DND-41 (cell line): ENCODE measurements around the gene PCK2.

Experiments
- ATAC-seq: fragments of 200-7000 bp; cut with Tn5 transposase; 3 replicates; pipeline ENCODE4 v1.9.1; 2021; ENCODE audit warnings: low read depth; ENCODE audit not compliant: insufficient read depth
- DNase-seq: peaks from one replicate; pipeline ENCODE4 v3.0.0-alpha.2; 2020
- H2AFZ ChIP-seq: 2 replicates; pipeline ENCODE4 v1.6.0; 2012; ENCODE audit warnings: low read depth, low read length
- H3K27ac ChIP-seq: 2 replicates; pipeline ENCODE4 v1.5.1; 2012; ENCODE audit warnings: low read length, inconsistent platforms
- H3K27me3 ChIP-seq: fragments of 200-600 bp; sonication (generic); 2 replicates; pipeline ENCODE4 v1.6.0; 2012; ENCODE audit warnings: low read length, mild to moderate bottlenecking, inconsistent platforms; ENCODE audit not compliant: insufficient read depth, poor library complexity
- H3K36me3 ChIP-seq: 2 replicates; pipeline ENCODE4 v1.5.1; 2012; ENCODE audit warnings: low read length, inconsistent platforms; ENCODE audit not compliant: insufficient read depth
- H3K4me1 ChIP-seq: 2 replicates; pipeline ENCODE4 v1.5.1; 2012; ENCODE audit warnings: mild to moderate bottlenecking, low read length; ENCODE audit not compliant: insufficient read depth
- H3K4me2 ChIP-seq: 2 replicates; pipeline ENCODE4 v1.6.0; 2012; ENCODE audit warnings: mild to moderate bottlenecking, moderate library complexity, low read length, inconsistent platforms; ENCODE audit not compliant: insufficient read depth
- H3K4me3 ChIP-seq, 2 experiments: fragments of 200-600 bp in 1 of 2; shearing (Covaris generic) in 1 of 2; 2 replicates each; pipeline ENCODE4 v1.5.1; 2012 to 2016; ENCODE audit warnings: inconsistent platforms in 2 of 2, low read length in 2 of 2, mild to moderate bottlenecking in 2 of 2, low read depth in 1 of 2, moderate library complexity in 1 of 2
- H3K79me2 ChIP-seq: 2 replicates; pipeline ENCODE4 v1.6.0; 2012; ENCODE audit warnings: low read length, inconsistent platforms; ENCODE audit not compliant: insufficient read depth
- H3K9ac ChIP-seq: 2 replicates; pipeline ENCODE4 v1.6.0; 2012; ENCODE audit warnings: low read depth, mild to moderate bottlenecking, inconsistent platforms, low read length, moderate library complexity
- H3K9me3 ChIP-seq: 2 replicates; pipeline ENCODE4 v1.5.1; 2012; ENCODE audit warnings: low read length, moderate library complexity, mild to moderate bottlenecking, inconsistent platforms; ENCODE audit not compliant: insufficient read depth, severe bottlenecking
- H4K20me1 ChIP-seq: 2 replicates; pipeline ENCODE4 v1.6.0; 2012; ENCODE audit warnings: low read length; ENCODE audit not compliant: insufficient read depth
- CTCF ChIP-seq: IDR thresholded peaks from 2 replicates; pipeline ENCODE4 v1.5.1; 2012; ENCODE audit warnings: borderline replicate concordance, low read length, moderate library complexity, mild to moderate bottlenecking; ENCODE audit not compliant: poor library complexity, severe bottlenecking; ENCODE audit errors: extremely low read depth
- EZH2 ChIP-seq: IDR thresholded peaks from 3 replicates; pipeline ENCODE4 v1.6.1; 2012; ENCODE audit warnings: borderline replicate concordance, low read depth, mild to moderate bottlenecking, moderate library complexity, low read length, inconsistent platforms; ENCODE audit not compliant: severe bottlenecking

The PCK2 gene

GRCh38 chr14:24150567-24150966 is 56.5 kb downstream of the PCK2 start:
- no peak for TF ChIP-seq EZH2
- no peak for TF ChIP-seq CTCF
- H3K9me3 ChIP-seq = no peaks in the 10 kb centered on the region
- no peak overlapping the region for H2AFZ ChIP-seq
- H4K20me1 ChIP-seq = peaks cover 24% of the 10 kb centered on the region
- no peaks in the 10 kb centered on the region for H3K27me3 ChIP-seq
- peaks cover 67% of the 10 kb centered on the region for H3K36me3 ChIP-seq
- H3K27ac ChIP-seq = no peak overlapping the region
- no peak overlapping the region for H3K4me3 ChIP-seq
- DNase-seq (no peak), ATAC-seq (no peak)
- H3K4me1 ChIP-seq = peaks cover 30% of the 10 kb centered on the region
- no peak overlapping the region for H3K9ac ChIP-seq
- H3K79me2 ChIP-seq = peaks cover 35% of the 10 kb centered on the region
- H3K4me2 ChIP-seq = no peak overlapping the region

GRCh38 chr14:24150993-24151392 is 56.9 kb downstream of the PCK2 start:
- Histone ChIP-seq H3K27me3 (no peaks in the 10 kb centered on the region), H3K4me2 (no peak overlapping the region), H3K79me2 (peaks cover 30% of the 10 kb centered on the region), H4K20me1 (peaks cover 23% of the 10 kb centered on the region), H3K36me3 (peaks cover 71% of the 10 kb centered on the region), H2AFZ (no peak overlapping the region), H3K4me1 (peaks cover 26% of the 10 kb centered on the region), H3K4me3 (no peak overlapping the region), H3K9me3 (no peaks in the 10 kb centered on the region), H3K27ac (no peak overlapping the region), H3K9ac (no peak overlapping the region)
- ATAC-seq = no peak
- no peak for DNase-seq
- TF ChIP-seq CTCF (no peak), EZH2 (no peak)

GRCh38 chr14:24151404-24152080 is 57.4 kb downstream of the PCK2 start:
- DNase-seq (no peak), ATAC-seq (no peak)
- TF ChIP-seq CTCF (no peak), EZH2 (no peak)
- Histone ChIP-seq H4K20me1 (peaks cover 23% of the 10 kb centered on the region), H3K4me1 (peaks cover 24% of the 10 kb centered on the region), H2AFZ (no peak overlapping the region), H3K9me3 (no peaks in the 10 kb centered on the region), H3K4me3 (no peak overlapping the region), H3K27me3 (no peaks in the 10 kb centered on the region), H3K4me2 (no peak overlapping the region), H3K27ac (no peak overlapping the region), H3K9ac (no peak overlapping the region), H3K36me3 (peaks cover 75% of the 10 kb centered on the region), H3K79me2 (peaks cover 26% of the 10 kb centered on the region)
